IMR-90 (cell line): ENCODE data around the gene R3HDM2. TPM values are rescaled to one million over a fixed set of nuclear protein-coding genes. Genes with fewer than 3 reads are reported as not detected.

Experiments
- ATAC-seq: fragments of 200-7000 bp; cut with Tn5 transposase; 2 replicates; pipeline ENCODE4 v1.9.1; 2020; ENCODE audit warnings: low read depth, mild to moderate bottlenecking, moderate library complexity
- BruUV-seq: library from RNA; stranded (reverse); fragments of 400-500 nt; replicated peaks from 2 replicates; lab custom pipeline; 2021; lab: Mats Ljungman, UMichigan
- CTCF ChIA-PET: fragments of 300-600 bp; formaldehyde crosslinking; extraction: SDS; loops from one replicate; lab custom pipeline; 2021; ENCODE audit warnings: antibody characterized with exemption; lab: Yijun Ruan, JAX
- POLR2A ChIA-PET: fragments of 300-600 bp; sonication (Branson Sonifier 250); formaldehyde crosslinking; loops from one replicate; lab custom pipeline; 2022; ENCODE audit warnings: antibody characterized with exemption; ENCODE audit not compliant: unreplicated experiment; lab: Charles Lee
- DNase-seq: peaks from one replicate; pipeline ENCODE4 v3.0.0; 2013
- H2AFZ ChIP-seq: replicated peaks from 2 replicates; pipeline ENCODE3; 2013; ENCODE audit warnings: low read length, mild to moderate bottlenecking; ENCODE audit not compliant: poor library complexity
- H2AK5ac ChIP-seq: 2 replicates; pipeline ENCODE4 v1.6.1; 2013; ENCODE audit warnings: low read depth, low read length, inconsistent platforms
- H2AK9ac ChIP-seq: replicated peaks from 2 replicates; pipeline ENCODE3; 2013; ENCODE audit warnings: mild to moderate bottlenecking, low read depth, low read length, moderate library complexity; ENCODE audit not compliant: poor library complexity
- H2BK120ac ChIP-seq: 2 replicates; pipeline ENCODE4 v1.6.1; 2013; ENCODE audit warnings: low read depth, low read length, inconsistent platforms
- H2BK15ac ChIP-seq: 3 replicates; pipeline ENCODE4 v1.6.1; 2013; ENCODE audit warnings: low read depth, low read length, inconsistent platforms
- H2BK20ac ChIP-seq: 2 replicates; pipeline ENCODE4 v1.6.1; 2013; ENCODE audit warnings: low read depth, mild to moderate bottlenecking, inconsistent platforms, low read length, moderate library complexity
- H2BK5ac ChIP-seq: 2 replicates; pipeline ENCODE4 v1.6.1; 2013; ENCODE audit warnings: mild to moderate bottlenecking, low read depth, low read length, inconsistent platforms; ENCODE audit not compliant: poor library complexity, severe bottlenecking
- H3K14ac ChIP-seq: replicated peaks from 2 replicates; pipeline ENCODE4 v1.6.1; 2013; ENCODE audit warnings: low read depth, low read length, inconsistent platforms
- H3K18ac ChIP-seq: 2 replicates; pipeline ENCODE4 v1.6.1; 2013; ENCODE audit warnings: low read depth, low read length, control low read depth
- H3K23ac ChIP-seq: 2 replicates; pipeline ENCODE4 v1.6.1; 2013; ENCODE audit warnings: low read depth, low read length, inconsistent platforms
- H3K27ac ChIP-seq: 2 replicates; pipeline ENCODE4 v1.5.1; 2013; ENCODE audit warnings: mild to moderate bottlenecking, control low read depth, low read length; ENCODE audit not compliant: insufficient read depth
- H3K27me3 ChIP-seq: 2 replicates; pipeline ENCODE4 v1.6.1; 2013; ENCODE audit warnings: low read length; ENCODE audit not compliant: control insufficient read depth, insufficient read depth
- H3K36me3 ChIP-seq: 2 replicates; pipeline ENCODE4 v1.6.1; 2013; ENCODE audit warnings: low read length, mixed read lengths; ENCODE audit not compliant: control insufficient read depth, insufficient read depth
- H3K4ac ChIP-seq: 2 replicates; pipeline ENCODE4 v1.6.1; 2013; ENCODE audit warnings: low read depth, low read length, inconsistent platforms
- H3K4me1 ChIP-seq: 2 replicates; pipeline ENCODE4 v1.6.1; 2013; ENCODE audit warnings: low read length, mixed read lengths; ENCODE audit not compliant: control insufficient read depth, insufficient read depth
- H3K4me2 ChIP-seq: 2 replicates; pipeline ENCODE4 v1.6.1; 2013; ENCODE audit warnings: low read depth, mild to moderate bottlenecking, control low read depth, low read length, moderate library complexity
- H3K4me3 ChIP-seq: 2 replicates; pipeline ENCODE4 v1.5.1; 2013; ENCODE audit warnings: low read depth, mild to moderate bottlenecking, control low read depth, low read length, moderate library complexity; ENCODE audit not compliant: insufficient read depth
- H3K56ac ChIP-seq: 2 replicates; pipeline ENCODE4 v1.6.1; 2013; ENCODE audit warnings: low read length, inconsistent platforms; ENCODE audit not compliant: insufficient read depth; ENCODE audit errors: extremely low read depth
- H3K79me1 ChIP-seq, 2 experiments: 2 replicates each; pipeline ENCODE4 v1.6.1; 2013; ENCODE audit warnings: low read length in 2 of 2, inconsistent platforms in 1 of 2, low read depth in 1 of 2
- H3K9ac ChIP-seq: 2 replicates; pipeline ENCODE4 v1.6.1; 2013; ENCODE audit warnings: low read depth, low read length, control low read depth
- H3K9me1 ChIP-seq: 2 replicates; pipeline ENCODE4 v1.6.1; 2013; ENCODE audit warnings: low read length, inconsistent platforms; ENCODE audit not compliant: insufficient read depth
- H3K9me3 ChIP-seq: 2 replicates; pipeline ENCODE4 v1.6.1; 2013; ENCODE audit warnings: low read length; ENCODE audit not compliant: control insufficient read depth, insufficient read depth
- H4K20me1 ChIP-seq: 2 replicates; pipeline ENCODE4 v1.6.1; 2013; ENCODE audit warnings: low read length, inconsistent platforms; ENCODE audit not compliant: insufficient read depth
- H4K5ac ChIP-seq: 2 replicates; pipeline ENCODE4 v1.6.1; 2013; ENCODE audit warnings: mild to moderate bottlenecking, low read depth, low read length, control low read depth
- H4K8ac ChIP-seq, 2 experiments: 2 replicates each; pipeline ENCODE4 v1.6.1; 2013; ENCODE audit warnings: low read depth in 2 of 2, low read length in 2 of 2, control low read depth in 1 of 2, inconsistent platforms in 1 of 2
- H4K91ac ChIP-seq: 2 replicates; pipeline ENCODE4 v1.6.1; 2013; ENCODE audit warnings: low read depth, low read length, inconsistent platforms; ENCODE audit not compliant: insufficient read depth
- BHLHE40 ChIP-seq: fragments of 150-350 bp; IDR thresholded peaks from 2 replicates; pipeline ENCODE4 v1.6.1; 2016; ENCODE audit warnings: mild to moderate bottlenecking, low read depth, low read length
- CHD1 ChIP-seq: IDR thresholded peaks from 2 replicates; pipeline ENCODE4 v1.6.1; 2012; ENCODE audit warnings: low read depth, low read length, improper control_type of control experiment
- MAFK ChIP-seq: IDR thresholded peaks from 2 replicates; pipeline ENCODE4 v1.6.1; 2012; ENCODE audit warnings: low read depth, low read length, improper control_type of control experiment
- MAZ ChIP-seq: IDR thresholded peaks from 2 replicates; pipeline ENCODE4 v1.6.1; 2012; ENCODE audit warnings: low read depth, mild to moderate bottlenecking, low read length, improper control_type of control experiment, moderate library complexity, borderline replicate concordance
- MXI1 ChIP-seq: IDR thresholded peaks from 2 replicates; pipeline ENCODE4 v1.6.1; 2012; ENCODE audit warnings: low read depth, mild to moderate bottlenecking, low read length, moderate library complexity, borderline replicate concordance
- NFE2L2 ChIP-seq: fragments of 150-350 bp; IDR thresholded peaks from 2 replicates; pipeline ENCODE4 v1.6.1; 2016; ENCODE audit warnings: low read depth, mild to moderate bottlenecking, low read length
- POLR2A ChIP-seq: IDR thresholded peaks from 2 replicates; pipeline ENCODE4 v1.6.1; 2012; ENCODE audit warnings: mild to moderate bottlenecking, low read depth, low read length
- RAD21 ChIP-seq: IDR thresholded peaks from 2 replicates; pipeline ENCODE4 v1.6.1; 2012; ENCODE audit warnings: low read length, improper control_type of control experiment
- RCOR1 ChIP-seq: IDR thresholded peaks from 2 replicates; pipeline ENCODE4 v1.6.1; 2012; ENCODE audit warnings: mild to moderate bottlenecking, low read length, improper control_type of control experiment; ENCODE audit not compliant: insufficient replicate concordance
- RFX5 ChIP-seq: IDR thresholded peaks from 2 replicates; pipeline ENCODE4 v1.8.0; 2012; ENCODE audit warnings: low read depth, mild to moderate bottlenecking, low read length, moderate library complexity
- SMC3 ChIP-seq: fragments of 150-350 bp; IDR thresholded peaks from 2 replicates; pipeline ENCODE4 v1.6.1; 2016; ENCODE audit warnings: low read depth, mild to moderate bottlenecking, antibody characterized with exemption, low read length, moderate library complexity
- USF2 ChIP-seq: fragments of 150-350 bp; IDR thresholded peaks from 2 replicates; pipeline ENCODE4 v1.6.1; 2017; ENCODE audit warnings: mild to moderate bottlenecking, antibody characterized with exemption, low read length, low read depth
- WGBS, 2 experiments: methylation state at CpG; one replicate each; pipeline versions ENCODE4 v1.1.5 to v1.1.7; 2013; ENCODE audit warnings: missing lambda C conversion rate in 2 of 2; ENCODE audit not compliant: insufficient read length in 1 of 2; ENCODE audit errors: extremely low coverage in 2 of 2; 5-methylcytosine and 5-hydroxymethylcytosine counted together
- dilution Hi-C: fragments of 300-500 bp; cut with HindIII; formaldehyde crosslinking; loops from one replicate; pipeline ENCODE4 v1.14.3; 2018; ENCODE audit warnings: low sequenced_read_pairs; ENCODE audit not compliant: unreplicated experiment
- in situ Hi-C: fragments of 300-500 bp; cut with MboI; formaldehyde crosslinking; loops from 3 replicates; pipeline ENCODE4 v1.14.3; 2019; ENCODE audit warnings: low sequenced_read_pairs, inconsistent platforms, mixed read lengths
- intact Hi-C: fragments of 100-400 bp; cut with micrococcal nuclease; formaldehyde crosslinking; loops from 2 replicates; pipeline ENCODE4 v1.10.0; 2022
- polyA plus RNA-seq, 3 experiments: library from polyadenylated mRNA; depleted of rRNA; stranded (reverse); fragments of >200 nt; gene quantifications; 2 replicates each; pipeline ENCODE4 v1.2.3, GENCODE V29; 2012; ENCODE audit warnings: low replicate concordance in 1 of 3
- total RNA-seq: library from RNA; depleted of rRNA; stranded (reverse); fragments of >200 nt; gene quantifications from 2 replicates; pipeline ENCODE4 v1.2.3, GENCODE V29; 2012

The R3HDM2 gene
- total and polyA plus RNA-seq, 2 of the 4 experiments (the other 2 are of a cell fraction): 7.5 to 28.4 TPM

- BruUV-seq: no TSS peak
- no peak overlapping the region for H2BK5ac ChIP-seq
- no peak overlapping the region for H3K56ac ChIP-seq
- H3K36me3 ChIP-seq: no peaks in the 10 kb centered on the region
- no peak overlapping the region for H3K9ac ChIP-seq
- ATAC-seq (no peak), DNase-seq (no peak)
- H4K5ac ChIP-seq: no peak overlapping the region
- no peaks in the 10 kb centered on the region for H4K20me1 ChIP-seq
- H2BK120ac ChIP-seq: no peak overlapping the region
- peaks cover 2% of the 10 kb centered on the region; the same call in 1 of the 2 replicates for H3K9me1 ChIP-seq
- in situ Hi-C loops: no loop called here
- H2BK20ac ChIP-seq: no peak overlapping the region
- WGBS, 2 experiments: 100% methylated on average over 1 of the region's 8 CpGs; no CpG with 5 or more reads in 1 of the 2 experiments
- H2AFZ ChIP-seq: no peak overlapping the region
- POLR2A ChIA-PET: no interaction called here
- H3K4me2 ChIP-seq: no peak overlapping the region
- CTCF ChIA-PET: no interaction called here
- no peaks in the 10 kb centered on the region for H3K27me3 ChIP-seq
- H4K8ac ChIP-seq: no peak overlapping the region
- H2AK5ac ChIP-seq: no peak overlapping the region
- H3K14ac ChIP-seq: no peak overlapping the region
- H4K91ac ChIP-seq: no peak overlapping the region
- no peak overlapping the region for H2AK9ac ChIP-seq
- peaks cover 0 to 12% of the 10 kb centered on the region in 2 experiments; a peak in 1 of 4 replicates for H3K79me1 ChIP-seq
- H3K18ac ChIP-seq: no peak overlapping the region
- no peak overlapping the region for H3K4me3 ChIP-seq
- no peak overlapping the region for H3K27ac ChIP-seq
- dilution Hi-C loops: no loop called here
- H3K23ac ChIP-seq: no peak overlapping the region
- intact Hi-C loops: no loop called here
- no peak overlapping the region for H2BK15ac ChIP-seq
- H3K4me1 ChIP-seq: no peaks in the 10 kb centered on the region
- no peaks in the 10 kb centered on the region for H3K9me3 ChIP-seq
- TF ChIP-seq RCOR1 (no peak), MAFK (no peak), RFX5 (no peak), USF2 (no peak), SMC3 (no peak), RAD21 (no peak), CHD1 (no peak), BHLHE40 (no peak), POLR2A (no peak), MAZ (no peak), MXI1 (no peak), NFE2L2 (no peak)
- no peak overlapping the region for H3K4ac ChIP-seq
Measured at GRCh38 chr12:57360468-57360867, 70.4 kb downstream of the R3HDM2 start.
